GM20431 (cell line): Measurements from ENCODE around the gene KLHL15.
"Not testable (repeated sequence)": the region's sequence is repeated elsewhere in the genome, so short reads cannot be mapped to it uniquely, and the experiment has no call there.

ENCODE experiments used
- in situ Hi-C: fragments of 300-500 bp; cut with MseI, MboI; formaldehyde crosslinking; loops from one replicate; pipeline ENCODE4 v1.15.0; 2020; ENCODE audit warnings: low sequenced_read_pairs; ENCODE audit not compliant: unreplicated experiment

Gene KLHL15, protein sequence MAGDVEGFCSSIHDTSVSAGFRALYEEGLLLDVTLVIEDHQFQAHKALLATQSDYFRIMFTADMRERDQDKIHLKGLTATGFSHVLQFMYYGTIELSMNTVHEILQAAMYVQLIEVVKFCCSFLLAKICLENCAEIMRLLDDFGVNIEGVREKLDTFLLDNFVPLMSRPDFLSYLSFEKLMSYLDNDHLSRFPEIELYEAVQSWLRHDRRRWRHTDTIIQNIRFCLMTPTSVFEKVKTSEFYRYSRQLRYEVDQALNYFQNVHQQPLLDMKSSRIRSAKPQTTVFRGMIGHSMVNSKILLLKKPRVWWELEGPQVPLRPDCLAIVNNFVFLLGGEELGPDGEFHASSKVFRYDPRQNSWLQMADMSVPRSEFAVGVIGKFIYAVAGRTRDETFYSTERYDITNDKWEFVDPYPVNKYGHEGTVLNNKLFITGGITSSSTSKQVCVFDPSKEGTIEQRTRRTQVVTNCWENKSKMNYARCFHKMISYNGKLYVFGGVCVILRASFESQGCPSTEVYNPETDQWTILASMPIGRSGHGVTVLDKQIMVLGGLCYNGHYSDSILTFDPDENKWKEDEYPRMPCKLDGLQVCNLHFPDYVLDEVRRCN

DNA sequence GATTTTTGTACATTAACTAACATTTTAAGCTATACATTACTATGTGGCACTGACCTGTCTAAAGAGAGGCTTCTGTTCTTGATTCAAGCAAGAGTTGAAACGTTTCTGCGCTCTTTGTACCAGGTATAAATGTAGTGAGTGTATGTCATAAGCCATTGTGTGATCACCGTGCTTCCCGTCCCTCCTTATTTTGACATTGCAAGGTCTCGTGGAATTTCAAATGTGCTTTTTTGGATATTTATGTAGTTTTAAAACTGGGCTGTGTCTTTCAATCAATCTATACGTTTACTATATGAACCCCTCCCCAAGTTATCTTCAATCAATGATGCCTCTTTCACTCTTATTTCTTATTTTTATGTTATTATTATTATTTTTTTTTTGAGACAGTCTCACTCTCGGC, at the start of gene KLHL15:
TSS of gene KLHL15 (minus strand) at position 101 of the 400 bp plus-strand sequence. CDS start 20,493 bp downstream, outside the sequence.
- in situ Hi-C loops = no loop called here

DNA sequence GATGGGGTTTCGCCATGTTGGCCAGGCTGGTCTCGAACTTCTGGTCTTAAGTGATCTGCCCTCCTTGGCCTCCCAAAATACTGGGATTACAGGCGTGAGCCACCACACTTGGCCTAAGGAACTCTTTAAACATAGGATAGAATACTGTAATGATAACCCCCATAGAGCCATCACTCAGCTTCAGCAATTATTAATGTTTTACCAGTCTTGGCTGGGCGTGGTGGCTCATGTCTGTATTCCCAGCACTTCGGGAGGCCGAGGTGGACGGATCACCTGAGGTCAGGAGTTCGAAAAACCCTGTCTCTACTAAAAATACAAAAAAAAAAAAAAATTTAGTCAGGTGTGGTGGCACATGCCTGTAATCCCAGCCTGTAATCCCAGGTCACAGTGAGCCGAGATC, 42.9 kb upstream of the KLHL15 start:
- in situ Hi-C loops = no loop called here

DNA sequence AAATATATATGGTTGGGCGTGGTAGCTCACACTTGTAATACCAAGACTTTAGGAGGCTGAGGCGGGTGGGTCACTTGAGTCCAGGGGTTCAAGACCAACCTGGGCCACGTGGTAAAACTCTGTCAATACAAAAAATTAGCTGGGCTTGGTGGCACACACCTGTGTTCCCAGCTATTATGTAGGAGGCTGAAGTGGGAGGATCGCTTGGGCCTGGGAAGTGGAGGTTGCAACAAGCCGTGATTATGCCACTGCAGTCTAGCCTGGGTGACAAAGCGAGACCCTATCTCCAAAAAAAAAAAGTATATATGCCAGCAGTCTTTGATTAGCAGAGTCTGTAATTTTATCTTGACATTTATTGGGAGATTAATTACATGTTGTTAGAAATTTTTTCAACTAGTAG, 36.5 kb upstream of the KLHL15 start:
- in situ Hi-C loops = no loop called here

DNA sequence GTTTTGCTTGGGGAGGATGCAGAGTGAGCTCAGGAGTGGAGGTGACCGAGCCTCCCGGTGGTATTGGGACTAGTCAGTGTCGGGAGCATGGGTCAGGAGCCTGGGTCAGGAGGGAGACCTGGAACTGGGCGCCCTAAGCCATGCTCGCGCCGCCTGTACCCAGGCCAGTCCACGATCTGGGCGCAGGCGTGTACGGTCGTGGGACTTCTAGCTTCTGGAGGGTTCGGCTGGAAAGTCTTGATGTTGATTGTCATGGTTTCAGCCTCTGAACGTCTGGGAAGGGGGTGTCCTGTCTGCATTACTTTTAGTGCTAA, 28.0 kb upstream of the KLHL15 start:
- in situ Hi-C loops = no loop called here

DNA sequence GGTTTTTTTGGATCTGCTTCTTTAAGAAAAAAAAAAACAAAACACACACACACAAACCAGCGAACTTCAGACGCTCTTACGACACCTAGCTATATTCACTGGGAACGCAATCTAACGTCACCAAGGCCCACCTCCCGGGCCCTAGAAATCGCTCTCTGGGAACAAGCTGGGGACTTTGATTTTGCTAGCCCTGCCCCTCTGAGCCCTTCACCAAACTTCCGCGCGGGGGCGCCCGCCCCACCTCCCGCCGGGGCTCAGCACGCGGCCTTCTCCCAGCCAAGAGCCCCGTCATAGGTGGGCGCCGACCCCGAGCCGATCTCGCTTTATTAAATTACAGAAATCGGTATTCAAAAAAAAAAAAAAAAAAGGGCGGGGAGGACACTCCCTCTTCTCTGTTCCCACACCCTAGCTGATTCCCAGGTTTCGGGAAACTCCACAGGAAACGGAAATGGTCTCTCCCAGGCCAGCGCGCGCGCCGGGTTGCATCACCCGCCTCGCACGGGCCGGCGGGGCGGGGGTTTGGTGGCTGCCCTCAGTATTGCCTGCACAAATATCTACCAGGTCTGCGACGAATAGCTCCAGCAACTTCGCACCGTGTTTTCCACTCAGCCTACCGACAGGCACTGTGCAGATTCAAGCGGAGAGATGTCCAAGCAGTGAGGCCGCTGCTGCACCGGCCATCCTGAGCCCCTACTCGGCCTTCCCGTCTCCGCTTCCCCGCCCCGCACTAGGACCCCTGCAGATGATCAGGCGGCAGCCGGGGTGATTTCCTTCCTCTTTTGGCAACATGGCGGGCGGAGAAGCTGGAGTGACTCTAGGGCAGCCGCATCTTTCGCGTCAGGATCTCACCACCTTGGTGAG, 27.4 kb upstream of the KLHL15 start, which contains the start of gene EIF2S3:
TSS of gene EIF2S3 (plus strand) at position 775 of the 861 bp plus-strand sequence. CDS start at position 788, 13 bp downstream.
- in situ Hi-C loops = no loop called here

DNA sequence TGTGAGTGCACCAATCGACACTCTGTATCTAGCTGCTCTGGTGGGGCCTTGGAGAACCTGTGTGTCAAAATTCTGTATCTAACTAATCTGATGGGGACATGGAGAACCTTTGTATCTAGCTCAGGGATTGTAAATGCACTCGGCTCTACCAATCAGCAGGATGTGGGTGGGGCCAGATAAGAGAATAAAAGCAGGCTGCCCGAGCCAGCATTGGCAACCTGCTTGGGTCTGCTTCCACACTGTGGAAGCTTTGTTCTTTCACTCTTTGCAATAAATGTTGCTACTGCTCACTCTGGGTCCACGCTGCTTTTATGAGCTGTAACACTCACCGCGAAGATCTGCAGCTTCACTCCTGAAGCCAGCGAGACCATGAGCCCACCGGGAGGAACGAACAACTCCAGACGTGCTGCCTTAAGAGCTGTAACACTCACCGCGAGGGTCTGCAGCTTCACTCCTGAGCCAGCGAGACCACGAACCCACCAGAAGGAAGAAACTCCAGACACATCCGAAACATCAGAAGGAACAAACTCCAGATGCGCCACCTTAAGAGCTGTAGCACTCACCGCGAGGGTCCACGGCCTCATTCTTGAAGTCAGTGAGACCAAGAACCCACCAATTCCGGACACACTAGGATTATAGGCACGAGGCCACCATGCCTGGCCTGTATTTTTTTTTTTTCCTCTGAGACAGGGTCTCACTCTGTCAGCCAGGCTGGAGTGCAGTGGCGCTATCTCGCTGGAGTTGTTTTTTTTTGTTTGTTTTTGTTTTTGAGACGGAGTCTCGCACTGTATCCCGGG, 23.7 kb upstream of the KLHL15 start:
- in situ Hi-C loops = not testable (repeated sequence)

DNA sequence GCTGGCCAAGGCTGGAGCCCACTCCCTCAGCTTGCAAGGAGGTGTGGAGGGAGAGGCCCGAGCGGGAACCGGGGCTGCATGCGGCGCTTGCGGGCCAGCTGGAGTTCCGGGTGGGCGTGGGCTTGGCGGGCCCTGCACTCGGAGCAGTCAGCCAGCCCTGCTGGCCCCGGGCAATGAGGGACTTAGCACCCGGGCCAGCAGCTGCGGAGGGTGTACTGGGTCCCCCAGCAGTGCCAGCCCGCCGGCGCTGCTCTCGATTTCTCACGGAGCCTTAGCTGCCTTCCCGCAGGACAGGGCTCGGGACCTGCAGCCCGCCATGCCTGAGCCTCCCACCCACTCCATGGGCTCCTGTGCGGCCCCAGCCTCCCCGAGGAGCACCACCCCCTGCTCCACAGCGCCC, 22.7 kb upstream of the KLHL15 start:
- in situ Hi-C loops = not testable (repeated sequence)

DNA sequence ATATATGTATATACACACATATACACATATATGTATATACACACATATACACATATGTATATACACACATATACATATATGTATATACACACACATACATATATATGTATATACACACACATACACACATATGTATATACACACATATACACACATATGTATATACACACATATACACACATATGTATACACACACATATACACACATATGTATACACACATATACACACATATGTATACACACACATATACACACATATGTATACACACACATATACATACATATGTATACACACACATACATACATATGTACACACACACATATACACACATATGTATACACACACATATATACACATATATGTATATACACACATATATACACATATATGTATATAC, 19.1 kb upstream of the KLHL15 start:
- in situ Hi-C loops = not testable (repeated sequence)

DNA sequence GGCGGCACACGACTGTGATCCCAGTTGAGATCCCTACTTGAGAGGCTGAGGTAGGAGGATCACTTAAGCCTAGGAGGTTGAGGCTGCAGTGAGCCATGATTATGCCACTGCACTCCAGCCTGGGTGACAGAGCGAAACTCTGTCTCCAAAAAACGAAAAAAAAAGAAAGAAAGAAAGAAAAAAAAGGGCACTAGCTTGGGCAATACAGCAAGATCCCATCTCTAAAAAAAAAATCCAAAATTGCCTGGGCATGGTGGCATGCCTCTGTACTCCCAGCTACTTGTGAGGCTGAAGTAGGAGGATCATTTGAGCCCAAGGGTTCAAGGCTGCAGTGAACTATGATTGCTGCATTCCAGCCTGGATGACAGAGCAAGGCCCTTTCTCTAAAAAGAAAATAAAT, 10.7 kb upstream of the KLHL15 start:
- in situ Hi-C loops = no loop called here

DNA sequence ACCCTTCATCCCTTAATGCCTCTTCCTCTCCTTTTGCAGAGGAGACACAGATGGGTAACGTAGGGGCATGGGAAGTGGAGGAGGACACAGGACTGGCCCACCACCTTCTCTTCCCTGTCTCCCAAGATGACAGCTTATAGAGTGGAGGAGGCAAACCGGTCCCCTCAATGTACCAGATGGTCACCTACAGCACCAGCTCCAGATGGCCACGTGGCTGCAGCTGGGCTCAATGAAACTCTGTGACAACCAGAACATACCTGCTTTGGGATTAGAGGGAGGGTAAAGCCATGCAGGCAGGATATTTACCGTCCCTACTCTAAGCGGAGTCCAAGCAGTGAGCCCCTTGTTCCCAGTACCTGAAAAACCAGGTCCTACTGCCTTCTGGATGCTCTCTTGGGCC, 7.5 kb upstream of the KLHL15 start:
- in situ Hi-C loops = no loop called here

DNA sequence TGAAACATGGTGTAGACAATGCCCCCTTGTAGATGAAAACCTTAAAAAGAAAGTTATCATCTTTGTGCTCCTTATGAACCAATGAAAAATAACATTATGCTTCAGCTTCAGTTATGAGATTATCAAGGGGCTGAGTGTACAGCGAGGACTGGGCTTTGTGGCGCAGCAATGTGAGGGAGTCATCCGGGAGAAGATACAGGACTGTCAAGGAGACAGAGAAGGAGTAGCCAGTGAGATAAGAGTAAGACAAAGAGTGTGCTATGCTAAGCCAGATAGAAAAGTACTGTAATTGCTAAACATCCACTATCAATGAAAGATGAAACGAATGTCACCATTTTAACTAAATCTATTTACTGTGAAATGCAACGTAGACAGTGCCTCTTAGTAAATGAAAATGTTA, 3.6 kb upstream of the KLHL15 start:
- in situ Hi-C loops = no loop called here

DNA sequence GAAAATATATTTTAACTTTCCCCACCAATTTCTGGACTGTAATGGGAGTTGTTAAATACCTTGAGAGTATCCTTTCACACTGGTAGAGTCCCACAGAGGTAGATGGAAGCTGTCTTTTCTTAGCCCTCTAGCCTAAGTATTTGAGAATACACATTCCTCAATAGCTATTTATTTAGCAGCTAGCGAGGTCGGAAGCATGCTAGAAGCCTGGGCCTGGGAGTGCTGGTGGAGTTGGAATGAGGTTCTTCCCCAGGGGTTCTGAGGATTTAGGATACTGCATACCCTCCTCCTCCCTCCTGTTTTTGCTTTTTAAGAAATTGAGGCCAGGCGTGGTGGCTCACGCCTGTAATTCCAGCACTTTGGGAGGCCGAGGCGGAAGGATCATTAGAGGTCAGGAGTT, 999 bp upstream of the KLHL15 start:
- in situ Hi-C loops = no loop called here

DNA sequence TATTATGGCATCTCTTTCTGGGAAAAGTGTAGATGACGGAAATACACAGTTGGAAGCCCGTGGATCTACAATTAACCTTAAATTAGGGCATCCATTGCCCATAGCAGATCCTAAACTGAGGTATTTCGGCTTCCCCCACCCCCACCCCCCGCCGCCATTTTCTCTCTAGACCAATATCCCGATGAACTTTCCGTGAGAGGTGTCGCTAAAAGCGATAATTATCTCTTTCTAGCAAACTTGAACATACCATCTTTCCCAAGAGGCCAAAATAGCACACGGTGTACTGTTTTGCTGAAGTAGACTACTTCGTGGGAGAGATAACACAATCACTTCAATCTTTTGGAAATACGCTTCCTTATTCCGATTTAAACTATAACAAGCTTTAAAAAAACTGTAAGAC, 554 bp downstream of the KLHL15 start:
- in situ Hi-C loops = no loop called here

DNA sequence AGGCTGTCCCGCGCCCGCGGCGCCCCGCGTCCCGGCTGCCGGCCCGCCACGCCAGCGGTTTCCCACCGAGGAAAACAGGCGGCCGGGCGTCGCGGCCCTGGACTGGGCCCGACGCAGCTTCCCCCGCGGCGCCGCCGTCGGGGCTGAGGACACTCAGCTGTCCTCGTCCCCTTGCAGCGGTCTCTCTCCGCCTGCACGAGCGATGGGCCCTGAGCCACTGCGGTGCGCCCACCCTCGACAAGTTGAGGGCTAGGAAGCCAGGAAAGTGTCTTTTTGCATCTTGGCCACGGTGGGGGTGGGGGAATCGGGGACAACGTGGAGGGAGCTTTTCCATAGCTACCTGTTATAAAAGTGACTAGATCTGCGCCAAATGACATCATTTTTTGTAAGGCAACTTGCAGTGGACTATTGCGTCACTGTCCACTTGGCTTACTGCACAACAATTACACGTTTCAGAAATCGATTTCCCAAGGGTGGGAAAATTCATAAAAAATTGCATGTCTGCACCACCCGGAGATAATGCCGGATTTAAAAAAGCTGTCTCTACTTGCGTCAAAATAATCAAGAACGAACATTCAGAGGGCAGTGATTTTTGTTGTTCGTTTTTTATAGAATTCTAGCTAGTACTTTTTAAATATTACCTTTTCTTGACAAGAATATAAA, 1.1 kb downstream of the KLHL15 start:
- in situ Hi-C loops = no loop called here

DNA sequence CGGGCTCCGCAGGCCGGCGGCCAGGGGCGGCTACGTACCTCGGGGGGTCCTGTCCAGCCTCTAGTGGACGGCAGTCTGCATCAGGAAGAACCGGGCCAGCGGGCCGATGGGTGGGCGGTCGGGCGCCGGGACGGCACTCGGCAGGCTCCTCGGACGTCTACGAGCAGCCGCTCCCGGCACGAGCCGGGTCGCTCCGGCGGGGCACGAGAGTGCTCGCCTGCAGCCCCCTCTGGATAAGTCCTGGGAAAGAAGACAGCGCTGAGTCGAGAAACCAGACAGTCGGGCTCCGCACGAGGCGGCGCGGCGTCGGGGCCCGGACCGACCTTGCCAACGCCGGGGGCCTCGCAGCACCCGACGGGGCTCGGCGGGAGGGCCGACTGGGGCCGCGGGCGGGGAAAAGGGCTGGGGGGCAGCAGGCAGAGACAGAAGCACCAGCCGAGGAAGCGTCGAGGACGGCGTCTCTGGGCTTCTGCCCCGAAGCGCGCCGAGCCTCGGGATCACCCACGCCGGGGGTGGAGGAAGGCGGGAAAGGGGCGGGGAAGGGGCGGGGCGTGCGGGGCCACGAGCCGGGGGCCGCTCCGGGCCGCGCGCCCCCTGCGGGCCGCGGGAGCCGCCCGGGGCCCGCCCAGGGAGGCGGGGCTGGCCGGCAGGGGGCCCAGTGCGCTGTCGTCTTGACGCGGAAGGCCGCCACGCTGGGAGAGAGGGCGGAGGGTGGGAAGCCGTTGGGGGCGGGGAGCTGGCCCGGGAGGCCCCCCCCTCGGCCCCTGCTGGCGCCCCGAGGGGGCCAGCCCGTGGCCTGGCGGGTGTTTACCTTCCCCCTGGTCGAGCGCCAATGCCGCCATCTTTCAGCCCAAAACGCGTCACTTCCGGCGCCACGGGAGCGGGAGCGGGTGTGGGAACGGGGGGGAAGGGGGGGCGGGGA, 1.9 kb downstream of the KLHL15 start:
- in situ Hi-C loops = no loop called here

DNA sequence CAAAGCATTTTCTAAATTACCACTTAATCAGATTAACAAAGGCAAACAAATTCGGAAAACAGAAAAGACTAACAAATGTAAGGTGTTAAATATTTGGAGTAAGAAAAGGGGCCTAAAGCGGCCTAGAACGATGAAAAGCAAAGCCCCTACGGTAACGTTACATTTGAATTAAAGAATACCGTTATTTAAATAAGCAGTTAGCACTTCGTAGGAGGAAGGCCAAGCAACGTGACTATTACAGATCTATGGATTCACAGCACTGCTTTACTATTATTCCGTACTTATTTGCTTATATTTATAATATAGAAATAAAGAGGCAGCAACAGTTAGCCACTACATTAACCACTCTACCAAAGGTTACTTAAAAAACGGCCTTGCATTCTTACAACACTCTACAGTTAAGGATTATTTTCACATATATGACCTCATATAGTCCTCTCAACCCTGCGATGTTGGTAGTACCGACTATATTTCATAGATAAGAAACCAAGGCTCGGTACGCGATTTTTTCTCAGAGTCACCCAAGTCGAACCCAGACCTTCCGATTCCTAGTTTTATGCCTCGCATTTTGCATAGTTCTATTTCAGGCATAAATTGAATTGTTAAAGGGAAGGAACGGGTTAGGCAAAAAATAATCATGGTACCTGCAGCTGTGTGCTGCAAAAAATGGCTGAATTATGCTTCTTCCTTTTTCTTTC, 2.9 kb downstream of the KLHL15 start:
- in situ Hi-C loops = no loop called here

DNA sequence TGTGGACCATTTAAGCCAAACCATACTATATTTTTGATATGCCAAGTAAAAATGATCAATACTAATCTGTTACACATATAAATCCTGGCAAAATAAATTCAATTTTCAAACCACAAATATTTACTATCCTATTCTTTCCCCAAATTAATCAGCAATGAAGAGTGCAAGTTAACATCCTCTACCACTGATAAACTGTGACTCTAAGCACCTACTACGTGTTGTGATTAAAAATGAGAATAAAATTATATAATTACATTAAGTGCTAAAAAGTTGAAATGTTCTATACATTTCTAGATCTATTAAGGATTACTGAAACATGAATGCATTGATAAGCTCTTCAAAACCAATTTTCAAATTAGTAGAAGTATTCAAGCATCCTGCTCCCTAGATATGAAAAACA, 3.4 kb downstream of the KLHL15 start:
- in situ Hi-C loops = no loop called here

DNA sequence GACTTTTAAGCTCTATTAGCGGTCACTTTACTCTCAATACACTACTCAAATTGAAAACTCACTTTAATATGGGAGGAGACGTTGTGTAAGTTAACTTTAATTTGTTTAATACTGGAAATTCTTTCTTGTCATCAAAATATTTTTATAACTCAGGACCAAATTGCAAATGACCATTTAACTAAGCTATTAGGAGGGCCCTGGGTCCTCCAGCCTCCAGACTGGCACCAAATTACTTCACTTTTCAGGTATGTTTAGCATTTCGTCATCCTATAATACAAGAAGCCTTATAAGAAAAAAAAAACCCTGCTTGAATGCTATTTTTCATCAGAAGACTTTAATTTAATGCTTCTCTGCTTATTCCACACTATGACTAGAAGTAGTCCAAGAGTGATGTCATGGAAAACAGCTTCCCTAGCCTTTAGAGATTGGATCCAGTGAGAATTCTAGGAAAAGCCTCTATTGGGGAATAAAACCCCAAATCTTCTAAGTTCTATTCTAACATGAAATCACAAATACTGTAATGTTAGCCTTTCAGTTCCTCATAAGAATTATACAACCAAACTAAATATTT, 6.6 kb downstream of the KLHL15 start:
- in situ Hi-C loops = no loop called here
